Endothelial cell of umbilical vein (primary cell): ENCODE data around the gene RPL39. TPM values are rescaled to one million over a fixed set of nuclear protein-coding genes. Genes with fewer than 3 reads are reported as not detected.

Source experiments
- BruUV-seq: library from RNA; stranded (reverse); fragments of 400-500 nt; replicated peaks from 2 replicates; lab custom pipeline; 2021; lab: Mats Ljungman, UMichigan
- CTCF ChIA-PET: fragments of 300-600, 350-600 bp; sonication (Branson Sonifier 250); formaldehyde crosslinking; loops from one replicate; lab custom pipeline; 2021; ENCODE audit warnings: antibody characterized with exemption, inconsistent platforms; lab: Charles Lee
- POLR2A ChIA-PET: fragments of 300-600, 350-600 bp; sonication (Branson Sonifier 250); formaldehyde crosslinking; loops from one replicate; lab custom pipeline; 2021; ENCODE audit warnings: antibody characterized with exemption, inconsistent platforms; lab: Charles Lee
- DNase-seq: peaks from one replicate; pipeline ENCODE4 v3.0.0-alpha.2; 2011; ENCODE audit warnings: low read depth, low spot score
- FAIRE-seq: peaks from 2 replicates; lab custom pipeline; 2011; peaks lifted over from hg19 to GRCh38; lab: Jason Lieb, UNC
- H2AFZ ChIP-seq: 2 replicates; pipeline ENCODE4 v1.6.0; 2012; ENCODE audit warnings: low read depth, low read length, control low read depth, inconsistent platforms
- H3K27ac ChIP-seq: 2 replicates; pipeline ENCODE4 v1.5.1; 2011; ENCODE audit warnings: low read depth, mild to moderate bottlenecking, control low read depth, low read length, moderate library complexity; ENCODE audit not compliant: insufficient read depth
- H3K27me3 ChIP-seq, 2 experiments: 2 replicates each; pipeline versions ENCODE4 v1.6.0 to v1.6.1; 2011; ENCODE audit warnings: low read length in 2 of 2, mixed read lengths in 1 of 2; ENCODE audit not compliant: control insufficient read depth in 2 of 2, insufficient read depth in 2 of 2
- H3K36me3 ChIP-seq, 2 experiments: 2 replicates in 1 of 2; 3 replicates in 1 of 2; pipeline ENCODE4 v1.5.1; 2011; ENCODE audit warnings: low read length in 2 of 2, mild to moderate bottlenecking in 1 of 2, moderate library complexity in 1 of 2; ENCODE audit not compliant: control insufficient read depth in 2 of 2, insufficient read depth in 2 of 2; ENCODE audit errors: extremely low read depth in 1 of 2
- H3K4me1 ChIP-seq: 3 replicates; pipeline ENCODE4 v1.5.1; 2011; ENCODE audit warnings: mild to moderate bottlenecking, low read length; ENCODE audit not compliant: control insufficient read depth, insufficient read depth; ENCODE audit errors: extremely low read depth
- H3K4me2 ChIP-seq: 2 replicates; pipeline ENCODE4 v1.6.1; 2011; ENCODE audit warnings: low read length, control low read depth, mixed read lengths; ENCODE audit not compliant: insufficient read depth
- H3K4me3 ChIP-seq, 3 experiments: fragments of 200-600 bp in 1 of 3; sonication (generic), shearing (Covaris generic) in 1 of 3; replicated peaks in 1 of 3; 2 replicates each; pipeline ENCODE4 v1.5.1; 2011 to 2016; ENCODE audit warnings: control low read depth in 3 of 3, low read length in 3 of 3, mild to moderate bottlenecking in 2 of 3, inconsistent platforms in 1 of 3, low read depth in 1 of 3, moderate library complexity in 1 of 3; ENCODE audit not compliant: insufficient read depth in 1 of 3
- H3K79me2 ChIP-seq: 2 replicates; pipeline ENCODE4 v1.6.0; 2012; ENCODE audit warnings: low read length, inconsistent platforms; ENCODE audit not compliant: control insufficient read depth, insufficient read depth
- H3K9ac ChIP-seq: replicated peaks from 2 replicates; pipeline ENCODE3; 2011; ENCODE audit warnings: low read length, control low read depth; ENCODE audit not compliant: insufficient read depth; ENCODE audit errors: extremely low read depth
- H3K9me1 ChIP-seq: replicated peaks from 3 replicates; pipeline ENCODE4 v1.6.0; 2011; ENCODE audit warnings: mild to moderate bottlenecking, low read length; ENCODE audit not compliant: control insufficient read depth, insufficient read depth; ENCODE audit errors: extremely low read depth
- H3K9me3 ChIP-seq: replicated peaks from 2 replicates; pipeline ENCODE4 v1.5.1; 2012; ENCODE audit warnings: low read length, inconsistent platforms; ENCODE audit not compliant: control insufficient read depth, insufficient read depth
- H4K20me1 ChIP-seq: replicated peaks from 2 replicates; pipeline ENCODE3; 2011; ENCODE audit warnings: mild to moderate bottlenecking, low read length; ENCODE audit not compliant: control insufficient read depth, insufficient read depth; ENCODE audit errors: extremely low read depth
- EZH2 ChIP-seq: IDR thresholded peaks from 2 replicates; pipeline ENCODE4 v1.6.1; 2012; ENCODE audit warnings: borderline replicate concordance, low read depth, mild to moderate bottlenecking, moderate library complexity, low read length, inconsistent platforms; ENCODE audit not compliant: severe bottlenecking
- FOS ChIP-seq: IDR thresholded peaks from 2 replicates; pipeline ENCODE4 v1.6.1; 2011; ENCODE audit warnings: mild to moderate bottlenecking, low read length, moderate library complexity, borderline replicate concordance; ENCODE audit not compliant: insufficient read depth
- GATA2 ChIP-seq: IDR thresholded peaks from 2 replicates; pipeline ENCODE4 v1.7.0; 2011; ENCODE audit warnings: low read depth, mild to moderate bottlenecking, moderate library complexity, mixed read lengths, low read length; ENCODE audit not compliant: insufficient read length, insufficient read depth
- JUN ChIP-seq: IDR thresholded peaks from 2 replicates; pipeline ENCODE4 v1.6.1; 2011; ENCODE audit warnings: borderline replicate concordance, low read depth; ENCODE audit not compliant: insufficient read length, insufficient read depth
- MYC ChIP-seq: IDR thresholded peaks from one replicate; pipeline ENCODE4 v1.6.1; 2011; ENCODE audit warnings: mild to moderate bottlenecking, low read depth, low read length
- POLR2A ChIP-seq: IDR thresholded peaks from 2 replicates; pipeline ENCODE4 v1.6.1; 2012; ENCODE audit warnings: low read depth, mild to moderate bottlenecking, control low read depth, low read length
- POLR2AphosphoS5 ChIP-seq: IDR thresholded peaks from 2 replicates; pipeline ENCODE4 v1.6.1; 2012; ENCODE audit warnings: low read depth, mild to moderate bottlenecking, control low read depth, low read length, moderate library complexity; ENCODE audit not compliant: insufficient read depth
- dilution Hi-C: fragments of 300-500 bp; cut with MboI; formaldehyde crosslinking; loops from one replicate; pipeline ENCODE4 v1.15.0; 2019; ENCODE audit warnings: low sequenced_read_pairs; ENCODE audit not compliant: extremely low pct_ligation_motif_present
- intact Hi-C: fragments of 100-400 bp; cut with micrococcal nuclease; formaldehyde crosslinking; loops from one replicate; pipeline ENCODE4 v1.10.0; 2022
- polyA plus RNA-seq, 4 experiments: library from polyadenylated mRNA; depleted of rRNA in 3 of 4; stranded (reverse) in 3 of 4; unstranded in 1 of 4; fragments of >200 nt; gene quantifications; 2 replicates each; pipeline versions ENCODE4 v1.2.1 to v1.2.3, GENCODE V29; 2011 to 2012; ENCODE audit warnings: missing spikeins in 1 of 4
- total RNA-seq: library from RNA; stranded (reverse); gene quantifications from 2 replicates; pipeline ENCODE4 v1.2.3, GENCODE V29; 2021
- TF ChIP-seq, protein P1 (sequence below): IDR thresholded peaks from 2 replicates; pipeline ENCODE4 v1.6.1; 2011; ENCODE audit not compliant: insufficient read depth, insufficient read length
- TF ChIP-seq, protein P2 (sequence below), 2 donors: IDR thresholded peaks; 1 replicate in 1 of 2; 2 replicates in 1 of 2; pipeline ENCODE4 v1.5.1; 2011; ENCODE audit warnings: low read length in 2 of 2, mild to moderate bottlenecking in 2 of 2, moderate library complexity in 2 of 2, control low read depth in 1 of 2, inconsistent platforms in 1 of 2, low read depth in 1 of 2; ENCODE audit not compliant: insufficient read depth in 1 of 2; ENCODE audit errors: extremely low read depth in 1 of 2

The RPL39 gene
- total and polyA plus RNA-seq, 2 donors (not counting 3 experiments of a cell fraction or from before 2014, with no cell fraction given): 1,305 to 1,516 TPM

DNA sequence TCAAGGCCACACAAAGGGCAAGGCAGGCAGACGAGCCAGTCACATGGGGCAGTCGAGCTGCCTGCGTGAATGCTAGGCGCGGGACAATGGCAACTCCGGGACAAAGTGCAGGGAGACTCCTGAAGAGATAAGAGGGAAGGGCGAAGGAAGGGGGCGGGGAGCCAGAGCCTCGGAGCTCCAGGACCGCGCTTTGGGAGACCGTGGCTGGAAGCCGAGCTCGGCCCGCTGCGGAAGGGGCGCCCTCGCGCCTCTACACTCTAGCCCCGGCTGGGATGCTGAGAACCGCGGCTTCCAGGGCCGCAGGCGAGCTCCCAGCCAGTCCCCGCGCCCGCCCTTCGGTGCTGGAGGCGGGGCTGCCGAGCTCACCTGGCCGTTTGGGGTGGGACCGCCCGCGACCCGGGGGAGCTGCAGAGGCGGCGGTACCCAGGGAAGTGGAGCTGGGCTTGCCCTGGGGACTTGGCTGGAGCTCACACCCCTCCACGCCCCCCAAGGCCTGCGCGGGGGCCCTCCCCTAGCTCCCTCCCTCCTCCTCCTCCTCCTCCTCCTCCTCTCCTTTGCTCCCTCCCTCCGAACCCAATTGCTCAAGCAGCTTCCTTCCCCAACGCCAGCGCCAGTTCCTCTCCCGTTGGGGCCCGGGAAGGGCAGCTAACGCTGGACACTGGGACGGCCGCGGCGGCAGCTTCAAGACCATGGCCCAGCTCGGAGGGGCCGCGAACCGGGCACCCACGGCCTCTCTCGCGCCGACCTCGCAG lies 33.3 kb downstream of the RPL39 start, which contains the start of gene SOWAHD:
SOWAHD (plus strand) TSS at position 610 of the 752 bp plus-strand sequence; CDS start at position 690, 80 bp downstream.
- Histone ChIP-seq H3K27me3 (peaks cover 0 to 10% of the 10 kb centered on the region in 2 experiments), H3K27ac (no peak within 1 kb of the TSS), H3K9me3 (no peaks in the 10 kb centered on the region), H3K79me2 (no peaks in the 10 kb centered on the region), H3K4me2 (peak within 1 kb of the TSS; percentile 31), H3K36me3 (no peaks in the 10 kb centered on the region), H4K20me1 (no peaks in the 10 kb centered on the region), H3K4me1 (peaks cover 3% of the 10 kb centered on the region), H3K9ac (no peak within 1 kb of the TSS), H3K4me3 (peak within 1 kb of the TSS in 1 of 3 experiments; percentile 36), H3K9me1 (no peaks in the 10 kb centered on the region), H2AFZ (peak within 1 kb of the TSS; percentile 66)
- no TSS peak for BruUV-seq
- CTCF ChIA-PET: interaction anchor here (0.6 to 1.7 kb wide), 9 partner anchors 15 to 275 kb away, joined by 3 to 7 read pairs (median 4); no protein-coding TSS in a partner anchor
- intact Hi-C loops: no loop called here
- peak; percentile 50 for FAIRE-seq
- dilution Hi-C loops: no loop called here
- no peak for DNase-seq
- POLR2A ChIA-PET: interaction anchor here (0.6 kb wide), 1 partner anchor 10 kb away, joined by 5 read pairs; no protein-coding TSS in a partner anchor
- TF ChIP-seq POLR2A: no peak
- TF ChIP-seq GATA2: no peak
- no peak for TF ChIP-seq MYC
- TF ChIP-seq POLR2AphosphoS5: no peak
- TF ChIP-seq FOS: no peak
- no peak for TF ChIP-seq EZH2
- TF ChIP-seq, protein P1, sequence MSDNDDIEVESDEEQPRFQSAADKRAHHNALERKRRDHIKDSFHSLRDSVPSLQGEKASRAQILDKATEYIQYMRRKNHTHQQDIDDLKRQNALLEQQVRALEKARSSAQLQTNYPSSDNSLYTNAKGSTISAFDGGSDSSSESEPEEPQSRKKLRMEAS: no peak
- TF ChIP-seq, protein P2, sequence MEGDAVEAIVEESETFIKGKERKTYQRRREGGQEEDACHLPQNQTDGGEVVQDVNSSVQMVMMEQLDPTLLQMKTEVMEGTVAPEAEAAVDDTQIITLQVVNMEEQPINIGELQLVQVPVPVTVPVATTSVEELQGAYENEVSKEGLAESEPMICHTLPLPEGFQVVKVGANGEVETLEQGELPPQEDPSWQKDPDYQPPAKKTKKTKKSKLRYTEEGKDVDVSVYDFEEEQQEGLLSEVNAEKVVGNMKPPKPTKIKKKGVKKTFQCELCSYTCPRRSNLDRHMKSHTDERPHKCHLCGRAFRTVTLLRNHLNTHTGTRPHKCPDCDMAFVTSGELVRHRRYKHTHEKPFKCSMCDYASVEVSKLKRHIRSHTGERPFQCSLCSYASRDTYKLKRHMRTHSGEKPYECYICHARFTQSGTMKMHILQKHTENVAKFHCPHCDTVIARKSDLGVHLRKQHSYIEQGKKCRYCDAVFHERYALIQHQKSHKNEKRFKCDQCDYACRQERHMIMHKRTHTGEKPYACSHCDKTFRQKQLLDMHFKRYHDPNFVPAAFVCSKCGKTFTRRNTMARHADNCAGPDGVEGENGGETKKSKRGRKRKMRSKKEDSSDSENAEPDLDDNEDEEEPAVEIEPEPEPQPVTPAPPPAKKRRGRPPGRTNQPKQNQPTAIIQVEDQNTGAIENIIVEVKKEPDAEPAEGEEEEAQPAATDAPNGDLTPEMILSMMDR (IDR thresholded peaks at IDR 0.05; ENCODE audit: extremely low read depth in 1 of 2, insufficient read depth in 1 of 2, low read depth in 1 of 2, low read length in 2 of 2): no peak
- TF ChIP-seq JUN: no peak
